ENCODE data around the gene CFLAR. TPM values are rescaled to one million over a fixed set of nuclear protein-coding genes. Genes with fewer than 3 reads are reported as not detected.

The CFLAR gene
- total and polyA plus RNA-seq, 12 donors, result 91.5 to 257 (median 203) TPM

- ATAC-seq (no peak), DNase-seq (no peak)
- no peaks in the 10 kb centered on the region for H3K36me3 ChIP-seq
- no peak overlapping the region for H3K4me3 ChIP-seq
- intact Hi-C loops (cut with DNase I), result loop anchor here in 8 of 10 donors (5.0 to 10.0 kb wide), 6 partner anchors 102 to 272 kb away; partner anchors contain the start of genes HYCC2 (in 1 of the 8), NDUFB3 (in 1 of the 8) and ORC2 (in 1 of the 8)
- no peak overlapping the region for H3K27ac ChIP-seq
- WGBS, 2 donors, result 48 to 61% methylated on average over 1 of the region's 1 CpG
- peaks cover 0 to 17% (median 0%) of the 10 kb centered on the region in 9 donors for H3K4me1 ChIP-seq
- peaks cover 0 to 20% (median 0%) of the 10 kb centered on the region in 11 donors for H3K9me3 ChIP-seq
- H3K27me3 ChIP-seq, result no peaks in the 10 kb centered on the region
- TF ChIP-seq CTCF (IDR thresholded peaks at IDR 0.05), result no peak
Measured at GRCh38 chr2:201174687-201175086, 58.7 kb downstream of the CFLAR start.

- H3K4me1 ChIP-seq, result peaks cover 0 to 17% (median 0%) of the 10 kb centered on the region in 9 donors
- WGBS, 2 donors, result 65 to 67% methylated on average over 6 of the region's 6 CpGs
- no peak for DNase-seq
- H3K4me3 ChIP-seq, result no peak overlapping the region
- no peaks in the 10 kb centered on the region for H3K36me3 ChIP-seq
- no peak overlapping the region for H3K27ac ChIP-seq
- H3K27me3 ChIP-seq, result no peaks in the 10 kb centered on the region
- TF ChIP-seq CTCF (IDR thresholded peaks at IDR 0.05), result no peak
- H3K9me3 ChIP-seq, result peaks cover 0 to 10% (median 0%) of the 10 kb centered on the region in 11 donors
- intact Hi-C loops (cut with DNase I), result loop anchor here in 8 of 10 donors (2.0 to 10.0 kb wide), 8 partner anchors 104 to 275 kb away; partner anchors contain the start of genes ORC2 (in 2 of the 8), HYCC2 (in 1 of the 8) and NDUFB3 (in 1 of the 8)
- ATAC-seq, result no peak
Measured at GRCh38 chr2:201176081-201176481, 60.1 kb downstream of the CFLAR start.

GRCh38 chr2:201180010-201180409, 64.0 kb downstream of the CFLAR start:
- TF ChIP-seq CTCF (IDR thresholded peaks at IDR 0.05), result no peak
- WGBS, 2 donors, result 72 to 76% methylated on average over 3 of the region's 3 CpGs
- DNase-seq, result no peak
- intact Hi-C loops (cut with DNase I), result loop anchor here in 2 of 10 donors (5.0 kb wide), 1 partner anchor 52 kb away; no protein-coding TSS in a partner anchor
- H3K4me3 ChIP-seq, result no peak overlapping the region
- H3K9me3 ChIP-seq, result no peaks in the 10 kb centered on the region
- peak in 1 of 8 donors; percentile 23 for ATAC-seq
- H3K4me1 ChIP-seq, result peaks cover 0 to 29% (median 3%) of the 10 kb centered on the region in 9 donors
- H3K36me3 ChIP-seq, result no peaks in the 10 kb centered on the region
- H3K27ac ChIP-seq, result no peak overlapping the region
- no peaks in the 10 kb centered on the region for H3K27me3 ChIP-seq

GRCh38 chr2:201182650-201183364, 66.8 kb downstream of the CFLAR start, which contains the start of gene CASP10:
Gene CASP10 (plus strand): TSS chr2:201183141. CDS start chr2:201185778, 2,637 bp downstream.
- peak within 1 kb of the TSS; percentile 19 to 64 (median 62) for H3K4me3 ChIP-seq
- H3K27me3 ChIP-seq, result no peaks in the 10 kb centered on the region
- H3K9me3 ChIP-seq, result no peaks in the 10 kb centered on the region
- ATAC-seq (peak in 7 of 8 donors; percentile 77 to 88 (median 79)), DNase-seq (no peak)
- H3K4me1 ChIP-seq, result peaks cover 0 to 43% (median 14%) of the 10 kb centered on the region in 9 donors
- H3K27ac ChIP-seq, result peak within 1 kb of the TSS; percentile 23 to 89 (median 76)
- 45 to 48% methylated on average over 11 of the region's 11 CpGs for WGBS, 2 donors
- H3K36me3 ChIP-seq, result peaks cover 0 to 21% (median 0%) of the 10 kb centered on the region in 9 donors
- intact Hi-C loops (cut with DNase I), result loop anchor here in 6 of 10 donors (1.0 to 5.0 kb wide), 3 partner anchors 49 to 50 kb away; no protein-coding TSS in a partner anchor
- peak in 8 of 9 donors; percentile 18 to 71 (median 54) for TF ChIP-seq CTCF (IDR thresholded peaks at IDR 0.05)

Measured in heart right ventricle (tissue), 16 donors.